Measurements from ENCODE around the gene CFAP47.

Gene CFAP47

DNA sequence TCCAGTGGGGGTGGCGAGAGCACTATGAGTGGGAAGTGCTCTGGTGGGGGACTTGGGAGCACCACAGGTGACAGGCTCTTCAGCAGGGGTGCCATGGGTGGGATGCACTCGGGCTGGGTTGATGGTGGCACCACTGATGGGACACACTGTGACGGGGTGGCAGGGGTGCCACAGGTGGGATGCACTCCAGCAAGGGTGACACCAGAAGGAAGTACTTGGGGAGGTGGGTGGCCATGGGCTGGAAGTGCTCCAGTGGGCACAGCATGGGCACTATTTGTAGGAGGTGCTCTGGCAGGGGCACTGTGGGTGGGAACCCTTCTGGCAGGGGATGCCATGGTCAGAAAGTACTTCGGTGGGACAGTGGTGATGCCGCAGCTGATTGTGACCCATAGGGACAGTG is 346.6 kb downstream of the CFAP47 start:
- DNase-seq = no peak

- no peak for DNase-seq
These were observed 390.6 kb downstream of the CFAP47 start for GRCh38 chrX:36310136-36310535.

- DNase-seq = no peak
These were observed 394.8 kb downstream of the CFAP47 start for GRCh38 chrX:36314303-36314702.

- no peak for DNase-seq
These were observed 415.0 kb downstream of the CFAP47 start for GRCh38 chrX:36334572-36334971.

DNA sequence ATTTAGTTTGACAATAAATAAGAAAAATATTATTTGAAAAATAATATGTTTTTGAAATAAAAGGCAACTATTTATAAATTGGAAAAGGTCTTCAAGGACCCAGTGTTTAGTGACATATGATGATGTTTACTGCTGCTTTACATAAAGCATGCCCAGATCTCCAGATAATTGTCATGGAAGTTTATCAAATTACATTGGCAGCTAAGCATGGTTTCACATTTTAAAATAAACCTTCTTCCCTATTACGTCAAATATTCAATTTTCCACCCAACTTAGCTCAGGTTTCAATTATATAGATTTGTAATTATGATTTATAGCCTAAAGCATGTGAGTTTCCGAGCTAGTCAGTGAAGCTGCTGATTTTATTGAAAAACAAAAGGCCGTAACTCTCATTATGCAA is 417.2 kb downstream of the CFAP47 start:
- DNase-seq = no peak

DNA sequence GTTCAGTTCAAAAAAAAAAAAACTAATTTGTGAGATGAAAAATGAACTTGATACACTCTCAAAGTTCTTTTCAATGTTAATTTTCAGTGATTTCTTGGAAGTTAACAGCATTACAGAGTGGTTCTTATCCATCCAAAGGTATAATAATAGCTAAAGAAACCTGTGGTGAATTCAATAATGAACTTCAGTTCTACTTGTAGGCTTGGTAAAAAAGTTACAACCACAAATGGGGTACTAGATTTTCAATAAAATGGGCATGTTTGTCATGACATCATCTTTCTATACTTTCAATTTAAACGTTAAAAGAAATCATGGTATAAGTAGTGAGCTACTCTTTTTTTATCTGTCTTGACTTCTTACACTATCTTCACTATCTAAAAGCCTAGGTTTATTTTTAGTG is 424.8 kb downstream of the CFAP47 start:
- DNase-seq = no peak

DNA sequence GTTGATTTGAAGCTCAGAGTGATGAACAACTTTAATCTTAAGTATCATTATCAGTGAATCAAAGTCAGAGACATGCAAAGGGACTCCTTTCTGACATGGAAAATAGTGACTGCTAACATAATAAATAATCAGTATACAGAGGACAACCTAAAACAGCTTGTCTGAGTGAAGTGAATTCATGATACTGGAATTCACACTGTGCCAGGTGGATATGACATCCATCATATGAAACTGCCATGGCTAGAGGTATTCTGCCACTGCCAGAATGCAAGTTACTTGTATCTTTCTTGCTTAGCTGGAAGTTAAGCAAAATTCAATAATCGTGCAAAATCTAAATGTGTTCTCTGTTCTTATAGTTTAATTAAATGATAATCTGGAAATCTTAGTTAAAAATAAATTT is 429.0 kb downstream of the CFAP47 start:
- DNase-seq = no peak

DNA sequence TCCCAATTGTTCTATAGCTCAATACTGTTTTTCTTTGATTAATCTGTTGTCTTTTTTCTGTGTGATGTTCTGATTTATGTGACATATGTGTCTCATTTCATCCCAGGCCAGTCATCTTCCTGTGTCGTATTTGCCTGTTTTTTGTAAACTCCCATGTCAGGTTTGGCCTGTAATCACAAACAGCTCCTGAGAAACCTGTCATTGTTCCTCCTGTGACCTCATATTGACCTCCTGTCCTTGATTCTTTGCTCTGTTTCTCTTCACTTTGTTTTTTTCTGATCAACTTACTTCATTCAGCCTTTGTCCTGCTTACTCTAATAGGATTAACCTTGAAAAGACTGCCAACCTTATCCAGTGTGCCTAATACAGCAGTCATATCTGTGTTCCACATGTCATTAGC is 438.3 kb downstream of the CFAP47 start:
- DNase-seq = no peak

- no peak for DNase-seq
These were observed 444.7 kb downstream of the CFAP47 start for GRCh38 chrX:36364262-36364661.

DNA sequence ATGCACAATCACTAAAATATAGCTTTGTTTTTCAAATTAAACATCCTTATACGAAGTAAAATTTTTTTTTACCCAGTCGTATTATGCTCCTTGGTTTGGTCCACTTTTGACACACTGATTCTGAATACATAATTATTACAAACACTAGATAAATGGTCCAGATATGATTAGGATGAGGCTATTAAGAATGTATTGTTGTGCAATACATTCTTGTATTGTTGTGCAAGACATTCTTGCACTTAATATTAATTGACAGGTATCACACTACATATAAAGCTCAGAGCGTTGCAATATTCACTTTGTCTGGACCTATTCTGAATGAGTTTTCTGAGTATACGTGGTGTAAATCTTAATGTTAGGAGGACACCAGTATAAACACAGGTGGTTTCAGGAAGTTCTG is 464.0 kb downstream of the CFAP47 start:
- DNase-seq = no peak

- no peak for DNase-seq
These were observed 469.4 kb downstream of the CFAP47 start for GRCh38 chrX:36388901-36389300.

DNA sequence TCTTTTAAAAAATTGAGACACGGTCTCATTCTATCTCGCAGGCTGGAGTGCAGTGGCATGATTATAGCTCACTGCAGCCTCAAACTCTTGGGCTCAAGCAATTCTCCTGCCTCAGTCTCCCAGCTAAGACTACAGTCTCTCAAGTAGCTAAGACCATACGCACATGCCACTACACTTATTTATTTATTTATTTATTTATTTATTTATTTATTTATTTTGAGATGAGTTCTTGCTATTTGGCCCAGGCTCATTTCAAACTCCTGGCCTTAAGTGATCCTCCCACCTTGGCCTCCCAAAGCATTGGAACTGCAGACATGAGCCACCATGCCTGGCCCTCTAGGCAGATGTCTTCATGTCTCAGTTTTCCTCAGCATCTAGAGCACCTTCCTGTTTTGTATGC is 482.2 kb downstream of the CFAP47 start:
- no peak for DNase-seq

DNA sequence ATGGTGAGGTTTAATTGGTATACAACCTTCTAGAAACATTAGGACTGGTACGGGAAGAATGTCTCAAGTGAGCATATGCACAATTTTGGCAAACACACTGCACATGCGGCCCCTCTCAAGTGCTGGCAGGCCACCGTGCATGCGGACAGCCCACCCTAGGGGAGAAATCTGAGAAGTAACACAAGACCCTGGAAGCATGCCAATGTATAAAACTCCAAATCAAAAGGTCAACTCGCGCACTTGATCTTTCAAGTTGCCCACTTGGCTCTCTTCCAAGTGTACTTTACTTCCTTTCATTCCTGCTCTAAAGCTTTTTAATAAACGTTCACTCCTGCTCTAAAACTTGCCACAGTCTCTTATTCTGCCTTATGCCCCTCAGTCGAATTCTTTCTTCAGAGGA is 488.3 kb downstream of the CFAP47 start:
- no peak for DNase-seq

GRCh38 chrX:36414056-36414455 is 494.5 kb downstream of the CFAP47 start:
- DNase-seq = no peak

GRCh38 chrX:36422368-36422767 is 502.8 kb downstream of the CFAP47 start:
- DNase-seq = no peak

- DNase-seq = no peak
These were observed 512.3 kb downstream of the CFAP47 start for GRCh38 chrX:36431819-36432218.

GRCh38 chrX:36434522-36434921 is 515.0 kb downstream of the CFAP47 start:
- no peak for DNase-seq

All from NCI-H1694 (cell line).